Endodermal cell (in vitro differentiated cells): ENCODE measurements around the gene ME3. TPM values are rescaled to one million over a fixed set of nuclear protein-coding genes. Genes with fewer than 3 reads are reported as not detected.

Experiments used
- DNase-seq: peaks from one replicate; pipeline ENCODE4 v3.0.0-alpha.2; 2017
- H3K27ac ChIP-seq: 2 replicates; pipeline ENCODE4 v1.5.1; 2013; ENCODE audit warnings: mild to moderate bottlenecking, low read depth, low read length, moderate library complexity
- H3K27me3 ChIP-seq: 2 replicates; pipeline ENCODE4 v1.6.1; 2013; ENCODE audit warnings: mild to moderate bottlenecking, low read length, moderate library complexity; ENCODE audit not compliant: insufficient read depth, control insufficient read depth, poor library complexity, severe bottlenecking
- H3K36me3 ChIP-seq: 2 replicates; pipeline ENCODE4 v1.7.0; 2013; ENCODE audit warnings: mild to moderate bottlenecking, low read length, moderate library complexity; ENCODE audit not compliant: control insufficient read depth, insufficient read depth
- H3K4me1 ChIP-seq: one replicate; pipeline ENCODE4 v1.7.0; 2013; ENCODE audit warnings: low read length; ENCODE audit not compliant: control insufficient read depth, insufficient read depth
- H3K4me3 ChIP-seq: 2 replicates; pipeline ENCODE4 v1.5.1; 2013; ENCODE audit warnings: mild to moderate bottlenecking, low read length, moderate library complexity
- H3K9ac ChIP-seq: 2 replicates; pipeline ENCODE4 v1.6.1; 2013; ENCODE audit warnings: mild to moderate bottlenecking, low read length, moderate library complexity; ENCODE audit not compliant: poor library complexity, severe bottlenecking; ENCODE audit errors: extremely low read depth
- H3K9me3 ChIP-seq: 2 replicates; pipeline ENCODE4 v1.6.1; 2013; ENCODE audit warnings: mild to moderate bottlenecking, low read length, moderate library complexity; ENCODE audit not compliant: control insufficient read depth
- H3K27ac Mint-ChIP-seq: 2 replicates; pipeline ENCODE4 v1.8.0; 2020; ENCODE audit warnings: mixed read lengths
- H3K27me3 Mint-ChIP-seq: 2 replicates; pipeline ENCODE4 v1.8.0; 2021; ENCODE audit warnings: mild to moderate bottlenecking, mixed read lengths; ENCODE audit not compliant: insufficient read depth
- H3K36me3 Mint-ChIP-seq: 2 replicates; pipeline ENCODE4 v1.8.0; 2020; ENCODE audit warnings: low read depth, mixed read lengths
- H3K4me1 Mint-ChIP-seq: 2 replicates; pipeline ENCODE4 v1.8.0; 2020; ENCODE audit warnings: mixed read lengths
- H3K4me3 Mint-ChIP-seq: 2 replicates; pipeline ENCODE4 v1.8.0; 2020; ENCODE audit warnings: mild to moderate bottlenecking, moderate library complexity, mixed read lengths
- H3K9me3 Mint-ChIP-seq: 2 replicates; pipeline ENCODE4 v1.8.0; 2020; ENCODE audit warnings: mild to moderate bottlenecking, mixed read lengths
- CTCF ChIP-seq: fragments of 200-600 bp; sonication (generic); conservative IDR thresholded peaks from 2 replicates; pipeline ENCODE4 v1.5.0; 2021; ENCODE audit warnings: antibody characterized with exemption, mild to moderate bottlenecking
- WGBS, 2 experiments: methylation state at CpG; one replicate each; pipeline versions ENCODE4 v1.1.5 to v1.1.7; 2013; ENCODE audit warnings: missing lambda C conversion rate in 2 of 2, mixed read lengths in 1 of 2; ENCODE audit not compliant: insufficient coverage in 1 of 2, insufficient read length in 1 of 2; 5-methylcytosine and 5-hydroxymethylcytosine counted together
- total RNA-seq, 2 donors: library from RNA; stranded (reverse); fragmentation: NEBNext Ultra II Directional in 1 of 2; extraction: Animal tissue kit (Norgen Biotek cat#: 25700) in 1 of 2; gene quantifications; 2 replicates in 1 of 2; 3 replicates in 1 of 2; pipeline ENCODE4 v1.2.1, GENCODE V29; 2021

ME3 gene
- total RNA-seq, 2 donors from 2014 or later = 1.2 to 1.3 TPM

DNA sequence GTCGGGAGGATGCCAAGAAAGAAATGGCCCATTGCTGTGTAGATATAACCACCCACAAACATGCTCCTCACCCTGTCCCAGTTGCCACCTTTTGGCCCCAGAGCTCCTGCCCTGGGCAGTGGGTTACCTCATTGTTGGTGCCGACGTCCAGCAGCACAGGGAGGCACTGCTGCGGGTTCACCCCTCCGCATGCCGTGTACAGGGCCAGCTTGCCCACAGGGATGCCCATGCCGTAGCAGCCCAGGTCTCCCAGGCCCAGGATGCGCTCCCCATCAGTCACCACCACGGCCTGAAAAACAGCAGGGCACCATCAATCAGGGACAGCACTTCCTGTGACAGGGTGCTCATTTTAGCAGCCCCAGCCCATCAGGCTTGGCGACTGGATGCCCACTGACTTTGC is 174.6 kb downstream of the ME3 start:
- DNase-seq = no peak
- H3K36me3 Mint-ChIP-seq = peaks cover 2% of the 10 kb centered on the region
- no peak overlapping the region for H3K4me3 Mint-ChIP-seq
- Histone ChIP-seq H3K9me3 (no peaks in the 10 kb centered on the region), H3K4me3 (no peak overlapping the region), H3K4me1 (peaks cover 16% of the 10 kb centered on the region), H3K27ac (no peak overlapping the region), H3K27me3 (no peaks in the 10 kb centered on the region), H3K9ac (no peak overlapping the region), H3K36me3 (peaks cover 6% of the 10 kb centered on the region)
- H3K27ac Mint-ChIP-seq = no peak overlapping the region
- 94 to 97% methylated on average over 6 to 10 of the region's 10 CpGs for whole genome bisulfite sequencing, 2 experiments
- H3K4me1 Mint-ChIP-seq = peaks cover 4% of the 10 kb centered on the region
- no peak for TF ChIP-seq CTCF
- H3K9me3 Mint-ChIP-seq = no peaks in the 10 kb centered on the region
- H3K27me3 Mint-ChIP-seq = no peaks in the 10 kb centered on the region

DNA sequence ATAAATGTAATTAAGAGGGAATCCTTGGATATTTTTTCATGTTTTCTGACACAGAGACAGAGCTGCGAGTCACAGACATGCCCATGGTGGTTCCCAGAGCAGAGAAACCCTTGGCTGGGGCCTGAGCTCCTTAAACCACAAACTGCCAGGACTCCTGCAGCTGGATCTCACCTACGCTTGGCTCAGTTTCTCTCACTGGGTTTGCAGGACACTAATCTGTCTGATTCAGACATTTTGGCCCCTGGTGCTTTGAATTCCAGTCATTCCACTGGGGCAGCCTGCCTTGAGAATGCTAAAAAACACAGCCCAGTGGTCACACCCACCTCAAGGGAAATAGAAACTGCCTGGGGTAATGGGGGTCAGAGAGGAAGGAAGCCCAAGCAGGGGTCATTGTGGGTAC is 175.1 kb downstream of the ME3 start:
- no peaks in the 10 kb centered on the region for H3K27me3 ChIP-seq
- peaks cover 16% of the 10 kb centered on the region for H3K4me1 ChIP-seq
- Mint-ChIP-seq H3K4me3 (no peak overlapping the region), H3K4me1 (peaks cover 4% of the 10 kb centered on the region), H3K27me3 (no peaks in the 10 kb centered on the region), H3K36me3 (peaks cover 2% of the 10 kb centered on the region), H3K9me3 (no peaks in the 10 kb centered on the region), H3K27ac (no peak overlapping the region)
- 92 to 94% methylated on average over 2 of the region's 2 CpGs for WGBS, 2 experiments
- no peak overlapping the region for H3K27ac ChIP-seq
- no peak for TF ChIP-seq CTCF
- no peak overlapping the region for H3K4me3 ChIP-seq
- DNase-seq = no peak
- H3K9ac ChIP-seq = no peak overlapping the region
- peaks cover 6% of the 10 kb centered on the region for H3K36me3 ChIP-seq
- no peaks in the 10 kb centered on the region for H3K9me3 ChIP-seq

GRCh38 chr11:86495351-86495750 is 177.1 kb downstream of the ME3 start:
- peaks cover 4% of the 10 kb centered on the region for H3K4me1 Mint-ChIP-seq
- no peak overlapping the region for H3K4me3 ChIP-seq
- H3K4me3 Mint-ChIP-seq = no peak overlapping the region
- peaks cover 3% of the 10 kb centered on the region for H3K36me3 Mint-ChIP-seq
- no peak overlapping the region for H3K27ac Mint-ChIP-seq
- no peak for DNase-seq
- no peaks in the 10 kb centered on the region for H3K27me3 ChIP-seq
- TF ChIP-seq CTCF = no peak
- no peak overlapping the region for H3K9ac ChIP-seq
- no peaks in the 10 kb centered on the region for H3K9me3 ChIP-seq
- no peaks in the 10 kb centered on the region for H3K27me3 Mint-ChIP-seq
- H3K9me3 Mint-ChIP-seq = no peaks in the 10 kb centered on the region
- WGBS, 2 experiments = 80 to 97% methylated on average over 2 of the region's 2 CpGs
- H3K36me3 ChIP-seq = peaks cover 6% of the 10 kb centered on the region
- H3K27ac ChIP-seq = no peak overlapping the region
- H3K4me1 ChIP-seq = peaks cover 16% of the 10 kb centered on the region
